Renal pelvis (tissue), 3 donors: ENCODE data around the gene SAAL1. TPM values are rescaled to one million over a fixed set of nuclear protein-coding genes. Genes with fewer than 3 reads are reported as not detected.

Experiments used
- polyA plus RNA-seq, 3 donors: library from polyadenylated mRNA; unstranded; fragments of 120-200 nt; gene quantifications; one replicate each; pipeline ENCODE4 v1.2.1, GENCODE V29; 2013; ENCODE audit not compliant: insufficient read length in 3 of 3

SAAL1 gene
- polyA plus RNA-seq, 3 donors, result 25.9 to 39.7 (median 36.1) TPM

Other genes with a start within 250 kb of the SAAL1 start
- 10 to 100 TPM; 18.5 to 21.8 (median 20.5) TPM for gene SERGEF, start 93.0 kb downstream of the SAAL1 start, polyA plus RNA-seq
- 1 to 10 TPM in 2 of 3 donors, under 1 TPM in 1; 0.36 to 2.0 (median 1.6) TPM for gene TPH1, start 59.8 kb downstream of the SAAL1 start, polyA plus RNA-seq
- gene MRGPRX3, start 26.5 kb upstream of the SAAL1 start, polyA plus RNA-seq, result under 1 TPM in 1 of 3 donors, not detected in 2; 0.13 TPM
- gene MRGPRX4, start 66.8 kb upstream of the SAAL1 start, polyA plus RNA-seq, result not detected
- not detected for gene SAA4, start 130.7 kb upstream of the SAAL1 start, polyA plus RNA-seq
- under 1 TPM in 1 of 3 donors, not detected in 2; 0.31 TPM for gene SAA2, start 142.6 kb upstream of the SAAL1 start, polyA plus RNA-seq
- not detected for gene SAA1, start 160.2 kb upstream of the SAAL1 start, polyA plus RNA-seq
- 10 to 100 TPM; 19.9 to 26.0 (median 24.3) TPM for gene HPS5, start 216.1 kb upstream of the SAAL1 start, polyA plus RNA-seq
- 10 to 100 TPM; 47.6 to 64.0 (median 58.7) TPM for gene GTF2H1, start 216.5 kb upstream of the SAAL1 start, polyA plus RNA-seq